SU-DHL-6 (cell line): ENCODE measurements around the gene ACTR6.
A peak's percentile ranks its signal among the peaks of the same experiment; 100 is the strongest.

Experiments used
- H2AFZ ChIP-seq: fragments of 200-600 bp; sonication (generic); 2 replicates; pipeline ENCODE4 v1.6.1; 2014; ENCODE audit warnings: low read depth, mild to moderate bottlenecking, moderate library complexity, mixed read lengths, antibody characterized with exemption, low read length; ENCODE audit not compliant: severe bottlenecking
- H3F3A ChIP-seq: fragments of 200-600 bp; shearing (Covaris generic); 2 replicates; pipeline ENCODE4 v1.6.0; 2016; ENCODE audit warnings: antibody characterized with exemption, mild to moderate bottlenecking; ENCODE audit not compliant: insufficient read depth
- H3K27ac ChIP-seq: fragments of 200-600 bp; sonication (generic); 2 replicates; pipeline ENCODE4 v1.5.1; 2016; ENCODE audit warnings: low read depth, mild to moderate bottlenecking, low read length, moderate library complexity, mixed read lengths
- H3K27me3 ChIP-seq: fragments of 200-600 bp; sonication (generic), shearing (Covaris generic); 2 replicates; pipeline ENCODE4 v1.6.0; 2014; ENCODE audit warnings: mild to moderate bottlenecking, low read length
- H3K36me3 ChIP-seq: fragments of 200-600 bp; sonication (generic); 2 replicates; pipeline ENCODE4 v1.6.1; 2014; ENCODE audit warnings: mild to moderate bottlenecking, low read length, mixed read lengths
- H3K4me2 ChIP-seq: fragments of 300-600, 200-600 bp; shearing (Covaris generic), sonication (generic); 2 replicates; pipeline ENCODE4 v1.6.0; 2014; ENCODE audit warnings: low read length, low read depth, mild to moderate bottlenecking; ENCODE audit not compliant: poor library complexity, severe bottlenecking
- H3K4me3 ChIP-seq: fragments of 200-600 bp; sonication (generic); 2 replicates; pipeline ENCODE4 v1.5.1; 2014; ENCODE audit warnings: antibody characterized with exemption, low read length, mild to moderate bottlenecking, mixed read lengths; ENCODE audit not compliant: insufficient read depth, poor library complexity, severe bottlenecking
- H3K79me2 ChIP-seq: fragments of 200-600 bp; sonication (generic); 2 replicates; pipeline ENCODE4 v1.6.1; 2014; ENCODE audit warnings: mild to moderate bottlenecking, low read length, moderate library complexity; ENCODE audit not compliant: insufficient read depth
- H3K9ac ChIP-seq: fragments of 200-600 bp; sonication (generic); 2 replicates; pipeline ENCODE4 v1.7.0; 2014; ENCODE audit warnings: mild to moderate bottlenecking, low read length
- H3K9me2 ChIP-seq: fragments of 200-600 bp; sonication (generic); replicated peaks from 2 replicates; pipeline ENCODE4 v1.6.1; 2014; ENCODE audit warnings: low read length; ENCODE audit not compliant: insufficient read depth
- H3K9me3 ChIP-seq: fragments of 200-600 bp; sonication (generic); 2 replicates; pipeline ENCODE4 v1.6.1; 2014; ENCODE audit warnings: low read length, mixed read lengths; ENCODE audit not compliant: insufficient read depth
- H4K20me1 ChIP-seq: fragments of 200-600 bp; sonication (generic); 2 replicates; pipeline ENCODE4 v1.6.1; 2014; ENCODE audit warnings: low read depth, mild to moderate bottlenecking, antibody characterized with exemption, low read length, moderate library complexity, mixed read lengths
- EZH2phosphoT487 ChIP-seq: fragments of 200-600 bp; sonication (generic), shearing (Covaris generic); conservative IDR thresholded peaks from 2 replicates; pipeline ENCODE4 v1.6.1; 2018; ENCODE audit warnings: mild to moderate bottlenecking, antibody characterized with exemption, low read length, moderate library complexity, mixed read lengths
- TF ChIP-seq, protein P1 (sequence below): fragments of 200-600 bp; sonication (generic); IDR thresholded peaks from one replicate; pipeline ENCODE4 v1.5.1; 2017; ENCODE audit warnings: antibody characterized with exemption, mild to moderate bottlenecking, low read length, moderate library complexity; ENCODE audit not compliant: insufficient read depth, poor library complexity, severe bottlenecking

Gene ACTR6

DNA sequence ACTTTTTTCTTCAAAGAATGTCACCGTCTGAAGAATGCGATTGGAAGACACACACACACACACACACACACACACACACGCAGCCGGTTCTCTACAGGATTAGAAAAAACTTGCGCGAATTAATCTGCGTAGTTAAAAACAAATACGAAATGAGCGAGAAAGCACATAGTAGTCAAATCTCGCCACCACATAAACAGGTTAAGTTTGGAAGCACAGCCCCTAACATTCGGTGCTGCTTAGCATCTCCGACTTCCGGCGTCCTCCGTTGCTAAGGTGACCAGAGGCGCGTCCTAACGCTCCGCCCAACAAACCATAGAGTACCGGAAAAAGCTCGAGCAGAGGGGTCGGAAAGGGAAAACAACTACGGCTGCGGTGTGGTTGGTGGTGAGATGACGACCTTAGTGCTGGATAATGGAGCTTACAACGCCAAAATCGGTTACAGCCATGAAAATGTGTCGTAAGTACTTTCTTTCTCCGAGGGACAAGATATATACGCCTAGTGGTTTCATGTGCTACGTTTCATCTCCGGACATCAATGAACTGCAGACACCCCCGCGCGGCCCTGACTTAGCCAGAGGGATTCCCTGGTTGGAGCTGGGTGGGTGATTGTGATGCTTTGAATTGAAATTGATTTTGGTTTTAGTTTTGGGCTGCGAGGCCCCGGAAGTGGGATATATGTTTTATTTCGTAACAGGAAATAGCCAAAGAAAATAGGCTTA is at the start of gene ACTR6:
ACTR6 (plus strand) TSS at position 353 of the 719 bp plus-strand sequence; CDS start at position 390, 37 bp downstream.
- peaks cover 56% of the 10 kb centered on the region for H3K79me2 ChIP-seq
- H3K9me3 ChIP-seq: no peaks in the 10 kb centered on the region
- H3K27ac ChIP-seq: peak within 1 kb of the TSS; percentile 80

DNA sequence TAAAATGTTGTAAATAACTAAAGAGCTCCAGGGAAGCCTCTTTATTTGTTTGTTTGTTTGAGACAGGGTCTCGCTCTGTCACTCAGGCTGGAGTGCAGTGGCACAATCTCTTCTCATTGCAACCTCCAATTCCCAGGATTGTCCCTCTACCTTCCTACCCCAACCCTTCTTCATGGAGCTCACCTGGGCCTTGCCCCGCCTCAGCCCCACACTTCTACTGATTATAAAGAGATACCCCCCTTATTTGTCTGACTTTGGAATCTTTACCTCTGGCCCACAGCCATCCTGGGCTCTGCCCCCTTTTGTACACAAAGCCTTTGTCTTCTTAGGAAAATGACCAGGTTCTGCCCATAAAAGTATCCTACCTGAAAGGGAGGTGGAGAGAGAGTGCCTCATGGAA is 48.8 kb upstream of the ACTR6 start:
- TF ChIP-seq, protein P1, sequence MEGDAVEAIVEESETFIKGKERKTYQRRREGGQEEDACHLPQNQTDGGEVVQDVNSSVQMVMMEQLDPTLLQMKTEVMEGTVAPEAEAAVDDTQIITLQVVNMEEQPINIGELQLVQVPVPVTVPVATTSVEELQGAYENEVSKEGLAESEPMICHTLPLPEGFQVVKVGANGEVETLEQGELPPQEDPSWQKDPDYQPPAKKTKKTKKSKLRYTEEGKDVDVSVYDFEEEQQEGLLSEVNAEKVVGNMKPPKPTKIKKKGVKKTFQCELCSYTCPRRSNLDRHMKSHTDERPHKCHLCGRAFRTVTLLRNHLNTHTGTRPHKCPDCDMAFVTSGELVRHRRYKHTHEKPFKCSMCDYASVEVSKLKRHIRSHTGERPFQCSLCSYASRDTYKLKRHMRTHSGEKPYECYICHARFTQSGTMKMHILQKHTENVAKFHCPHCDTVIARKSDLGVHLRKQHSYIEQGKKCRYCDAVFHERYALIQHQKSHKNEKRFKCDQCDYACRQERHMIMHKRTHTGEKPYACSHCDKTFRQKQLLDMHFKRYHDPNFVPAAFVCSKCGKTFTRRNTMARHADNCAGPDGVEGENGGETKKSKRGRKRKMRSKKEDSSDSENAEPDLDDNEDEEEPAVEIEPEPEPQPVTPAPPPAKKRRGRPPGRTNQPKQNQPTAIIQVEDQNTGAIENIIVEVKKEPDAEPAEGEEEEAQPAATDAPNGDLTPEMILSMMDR: no peak
- no peak for TF ChIP-seq EZH2phosphoT487
- no peaks in the 10 kb centered on the region for H3K79me2 ChIP-seq
- H3K27ac ChIP-seq: no peak overlapping the region
- no peak overlapping the region for H3K9ac ChIP-seq
- no peaks in the 10 kb centered on the region for H3K36me3 ChIP-seq
- no peaks in the 10 kb centered on the region for H3K9me3 ChIP-seq
- no peaks in the 10 kb centered on the region for H4K20me1 ChIP-seq
- H3K27me3 ChIP-seq: no peaks in the 10 kb centered on the region
- no peaks in the 10 kb centered on the region for H3F3A ChIP-seq
- no peaks in the 10 kb centered on the region for H3K9me2 ChIP-seq
- H3K4me3 ChIP-seq: no peak overlapping the region
- no peak overlapping the region for H2AFZ ChIP-seq
- H3K4me2 ChIP-seq: no peak overlapping the region

More for the DNA sequence above, at the start of gene ACTR6:
- Histone ChIP-seq H3K36me3 (peaks cover 5% of the 10 kb centered on the region; the same call in 1 of the 2 replicates), H3K9ac (peak within 1 kb of the TSS; percentile 70), H3K4me2 (peak within 1 kb of the TSS; percentile 86), H3K27me3 (no peaks in the 10 kb centered on the region), H3K9me2 (no peaks in the 10 kb centered on the region), H3F3A (peaks cover 12% of the 10 kb centered on the region), H2AFZ (peak within 1 kb of the TSS; percentile 52), H3K4me3 (peak within 1 kb of the TSS; percentile 85), H4K20me1 (no peaks in the 10 kb centered on the region)
- TF ChIP-seq, protein P1: no peak
- TF ChIP-seq EZH2phosphoT487: no peak

DNA sequence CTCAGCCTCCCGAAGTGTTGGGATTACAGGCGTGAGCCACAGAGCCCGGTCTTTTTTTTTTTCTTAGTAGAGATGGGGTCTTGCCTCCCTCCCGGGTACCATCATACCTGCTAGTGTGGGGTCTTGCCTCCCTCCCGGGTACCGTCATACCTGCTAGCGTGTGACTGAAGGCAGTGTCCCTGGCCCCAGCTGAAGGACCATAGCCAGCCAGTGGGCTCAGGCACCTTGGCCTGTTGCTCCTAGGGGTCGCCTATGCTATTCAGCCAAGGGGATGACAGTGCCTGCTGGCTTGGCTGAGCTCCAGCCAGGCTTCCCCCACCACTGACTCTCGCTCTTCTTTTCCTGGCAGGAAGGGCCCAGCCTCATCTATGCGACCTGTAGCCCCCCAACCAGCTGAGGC is 47.5 kb upstream of the ACTR6 start:
- Histone ChIP-seq H3K9ac (no peak overlapping the region), H3K79me2 (no peaks in the 10 kb centered on the region), H3K9me2 (no peaks in the 10 kb centered on the region), H3F3A (no peaks in the 10 kb centered on the region), H2AFZ (no peak overlapping the region), H3K27me3 (no peaks in the 10 kb centered on the region), H3K9me3 (no peaks in the 10 kb centered on the region), H3K27ac (no peak overlapping the region), H3K4me2 (no peak overlapping the region), H3K4me3 (no peak overlapping the region), H3K36me3 (no peaks in the 10 kb centered on the region), H4K20me1 (no peaks in the 10 kb centered on the region)
- TF ChIP-seq EZH2phosphoT487: no peak
- TF ChIP-seq, protein P1: no peak
